Sigmoid colon (tissue), 4 donors: Measurements from ENCODE around the gene PEAK1.

Source experiments
- CTCF ChIP-seq, 4 experiments: fragments of 450-650 bp in 3 of 4; fragments of 200-600 bp in 1 of 4; IDR thresholded peaks; one replicate each; pipeline ENCODE4 v1.5.1; 2016 to 2019; ENCODE audit warnings: antibody characterized with exemption in 4 of 4, mild to moderate bottlenecking in 3 of 4, moderate library complexity in 2 of 4
- EP300 ChIP-seq, 4 donors: sonication (generic); formaldehyde crosslinking; IDR thresholded peaks; one replicate each; pipeline ENCODE4 v1.6.1; 2017; ENCODE audit warnings: antibody characterized with exemption in 4 of 4
- POLR2A ChIP-seq, 2 donors: fragments of 450-650 bp; IDR thresholded peaks; one replicate each; pipeline ENCODE4 v1.6.1; 2016; ENCODE audit warnings: antibody characterized with exemption in 2 of 2, mild to moderate bottlenecking in 2 of 2, moderate library complexity in 2 of 2

DNA sequence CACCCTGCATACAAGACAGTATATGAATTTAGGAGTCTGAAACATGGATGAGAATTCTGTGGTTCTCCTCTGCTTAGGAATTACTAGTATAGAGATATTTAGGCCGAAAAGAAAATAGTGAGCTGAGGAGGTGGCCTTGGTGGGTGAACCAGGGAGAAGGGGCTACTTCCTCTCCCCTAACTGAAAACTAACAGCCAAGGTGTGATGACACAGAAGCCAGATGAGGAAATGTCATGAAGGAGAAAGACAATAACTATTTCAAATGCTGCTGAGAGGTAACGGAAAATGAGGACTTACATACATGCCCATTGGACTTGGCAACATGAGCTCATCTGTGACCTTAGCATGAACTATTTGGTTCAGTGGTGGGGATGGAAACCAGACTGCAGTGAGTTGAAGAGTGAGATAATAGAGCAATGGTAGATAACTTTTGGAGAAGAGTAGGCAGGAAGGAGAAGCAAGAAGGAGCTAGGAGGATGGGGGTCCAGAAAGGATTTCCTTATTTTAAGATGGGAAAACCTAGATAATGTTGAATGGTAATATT, 234.6 kb downstream of the PEAK1 start:
- TF ChIP-seq CTCF (IDR thresholded peaks at IDR 0.05) (no peak), POLR2A (IDR thresholded peaks at IDR 0.05) (no peak), EP300 (IDR thresholded peaks at IDR 0.05) (no peak)
